Measurements from ENCODE around the gene DIP2A. TPM values are rescaled to one million over a fixed set of nuclear protein-coding genes. Genes with fewer than 3 reads are reported as not detected.

DIP2A gene
- polyA plus RNA-seq, 1 donor (not counting 4 experiments of a cell fraction or from before 2014, with no cell fraction given): 41.6 TPM

- H3K36me3 ChIP-seq (ENCODE audit: control insufficient read depth in 2 of 2, extremely low read depth in 1 of 2, insufficient read depth in 2 of 2, low read length in 2 of 2): peaks cover 45 to 48% of the 10 kb centered on the region in 2 experiments
- no peaks in the 10 kb centered on the region for H4K20me1 ChIP-seq (ENCODE audit: control insufficient read depth, extremely low read depth, insufficient read depth, low read length)
- no peak for FAIRE-seq
- H2AFZ ChIP-seq (ENCODE audit: control insufficient read depth, low read length): no peak overlapping the region
- H3K79me2 ChIP-seq (ENCODE audit: control insufficient read depth, insufficient read depth, low read length): no peaks in the 10 kb centered on the region
- no peaks in the 10 kb centered on the region for H3K27me3 ChIP-seq (ENCODE audit: control insufficient read depth, extremely low read depth, insufficient read depth, low read length)
- H3K9me3 ChIP-seq (ENCODE audit: control insufficient read depth, low read depth, low read length): no peaks in the 10 kb centered on the region
- H3K27ac ChIP-seq (ENCODE audit: control insufficient read depth, insufficient read depth, low read length): no peak overlapping the region
- H3K9ac ChIP-seq (ENCODE audit: control insufficient read depth, extremely low read depth, insufficient read depth, low read length): no peak overlapping the region
- no peaks in the 10 kb centered on the region for H3K4me1 ChIP-seq (ENCODE audit: control insufficient read depth, extremely low read depth, insufficient read depth, low read length)
- no peak overlapping the region for H3K4me3 ChIP-seq (ENCODE audit: control insufficient read depth in 2 of 3, extremely low read depth in 1 of 3, insufficient read depth in 2 of 3, low read depth in 1 of 3, low read length in 3 of 3)
- TF ChIP-seq CTCF (optimal IDR thresholded peaks at IDR 0.05 in 1 of 3, IDR thresholded peaks at IDR 0.05 in 1 of 3, conservative IDR thresholded peaks at IDR 0.05 in 1 of 3; ENCODE audit: extremely low read depth in 1 of 3, insufficient read depth in 2 of 3, low read length in 3 of 3): no peak
- no peak for TF ChIP-seq EZH2 (IDR thresholded peaks at IDR 0.05; ENCODE audit: low read length)
- dilution Hi-C loops (cut with MboI; ENCODE audit: extremely low pct_ligation_motif_present, low sequenced_read_pairs): no loop called here
- no peak for DNase-seq (ENCODE audit: low read depth, low spot score)
- no peaks in the 10 kb centered on the region for H3K9me1 ChIP-seq (ENCODE audit: control insufficient read depth, extremely low read depth, insufficient read depth, low read length)
- no peak overlapping the region for H3K4me2 ChIP-seq (ENCODE audit: control insufficient read depth, extremely low read depth, insufficient read depth, low read depth, low read length)
Measured at GRCh38 chr21:46538262-46538661, 79.6 kb downstream of the DIP2A start.

- H3K4me2 ChIP-seq (ENCODE audit: control insufficient read depth, extremely low read depth, insufficient read depth, low read depth, low read length): no peak overlapping the region
- no peak overlapping the region for H3K9ac ChIP-seq (ENCODE audit: control insufficient read depth, extremely low read depth, insufficient read depth, low read length)
- no peaks in the 10 kb centered on the region for H4K20me1 ChIP-seq (ENCODE audit: control insufficient read depth, extremely low read depth, insufficient read depth, low read length)
- no peaks in the 10 kb centered on the region for H3K9me1 ChIP-seq (ENCODE audit: control insufficient read depth, extremely low read depth, insufficient read depth, low read length)
- TF ChIP-seq EZH2 (IDR thresholded peaks at IDR 0.05; ENCODE audit: low read length): no peak
- no peak for TF ChIP-seq CTCF (optimal IDR thresholded peaks at IDR 0.05 in 1 of 3, IDR thresholded peaks at IDR 0.05 in 1 of 3, conservative IDR thresholded peaks at IDR 0.05 in 1 of 3; ENCODE audit: extremely low read depth in 1 of 3, insufficient read depth in 2 of 3, low read length in 3 of 3)
- H3K36me3 ChIP-seq (ENCODE audit: control insufficient read depth in 2 of 2, extremely low read depth in 1 of 2, insufficient read depth in 2 of 2, low read length in 2 of 2): peaks cover 44 to 45% of the 10 kb centered on the region in 2 experiments
- no peak overlapping the region for H2AFZ ChIP-seq (ENCODE audit: control insufficient read depth, low read length)
- DNase-seq (ENCODE audit: low read depth, low spot score): no peak
- no peak overlapping the region for H3K27ac ChIP-seq (ENCODE audit: control insufficient read depth, insufficient read depth, low read length)
- H3K4me3 ChIP-seq (ENCODE audit: control insufficient read depth in 2 of 3, extremely low read depth in 1 of 3, insufficient read depth in 2 of 3, low read depth in 1 of 3, low read length in 3 of 3): no peak overlapping the region
- no peaks in the 10 kb centered on the region for H3K79me2 ChIP-seq (ENCODE audit: control insufficient read depth, insufficient read depth, low read length)
- dilution Hi-C loops (cut with MboI; ENCODE audit: extremely low pct_ligation_motif_present, low sequenced_read_pairs): no loop called here
- no peaks in the 10 kb centered on the region for H3K9me3 ChIP-seq (ENCODE audit: control insufficient read depth, low read depth, low read length)
- no peaks in the 10 kb centered on the region for H3K27me3 ChIP-seq (ENCODE audit: control insufficient read depth, extremely low read depth, insufficient read depth, low read length)
- FAIRE-seq: no peak
- H3K4me1 ChIP-seq (ENCODE audit: control insufficient read depth, extremely low read depth, insufficient read depth, low read length): no peaks in the 10 kb centered on the region
Measured at GRCh38 chr21:46538851-46539666, 80.4 kb downstream of the DIP2A start.

Data from keratinocyte (primary cell).